Activated CD8-positive, alpha-beta memory T cell treated with anti-CD3 and anti-CD28 coated beads for 24 hours (primary cell): ENCODE results near the gene ADGRL2.

ENCODE experiments used
- DNase-seq: peaks from one replicate; pipeline ENCODE4 v3.0.0-alpha.2; 2020

The ADGRL2 gene

GRCh38 chr1:81920886-81921285, 120.2 kb downstream of the ADGRL2 start:
- no peak for DNase-seq

GRCh38 chr1:81921344-81921743, 120.6 kb downstream of the ADGRL2 start:
- DNase-seq = no peak

- no peak for DNase-seq
Observed at GRCh38 chr1:81921851-81922462, 121.2 kb downstream of the ADGRL2 start.

GRCh38 chr1:81922955-81923354, 122.2 kb downstream of the ADGRL2 start:
- DNase-seq = no peak

GRCh38 chr1:81929106-81929505, 128.4 kb downstream of the ADGRL2 start:
- DNase-seq = no peak

GRCh38 chr1:81936853-81937252, 136.1 kb downstream of the ADGRL2 start:
- DNase-seq = no peak

- no peak for DNase-seq
Observed at GRCh38 chr1:81937791-81938450, 137.2 kb downstream of the ADGRL2 start.

GRCh38 chr1:81948495-81948894, 147.8 kb downstream of the ADGRL2 start:
- DNase-seq = no peak

GRCh38 chr1:81949421-81949820, 148.7 kb downstream of the ADGRL2 start:
- DNase-seq = no peak

- DNase-seq = no peak
Observed at GRCh38 chr1:81950037-81950436, 149.3 kb downstream of the ADGRL2 start.

- DNase-seq = no peak
Observed at GRCh38 chr1:81950591-81951244, 150.0 kb downstream of the ADGRL2 start.

GRCh38 chr1:81954534-81955020, 153.8 kb downstream of the ADGRL2 start:
- no peak for DNase-seq

- no peak for DNase-seq
Observed at GRCh38 chr1:81967951-81968350, 167.2 kb downstream of the ADGRL2 start.

GRCh38 chr1:81970416-81970815, 169.7 kb downstream of the ADGRL2 start:
- DNase-seq = no peak

GRCh38 chr1:81974222-81974841, 173.6 kb downstream of the ADGRL2 start:
- DNase-seq = no peak

GRCh38 chr1:81974883-81975555, 174.3 kb downstream of the ADGRL2 start:
- DNase-seq = no peak

- no peak for DNase-seq
Observed at GRCh38 chr1:81976539-81976938, 175.8 kb downstream of the ADGRL2 start.

GRCh38 chr1:81978945-81979344, 178.2 kb downstream of the ADGRL2 start:
- DNase-seq = no peak

GRCh38 chr1:81982523-81982922, 181.8 kb downstream of the ADGRL2 start:
- DNase-seq = no peak

GRCh38 chr1:81989524-81989923, 188.8 kb downstream of the ADGRL2 start:
- no peak for DNase-seq

GRCh38 chr1:81990241-81990640, 189.5 kb downstream of the ADGRL2 start:
- no peak for DNase-seq

GRCh38 chr1:81998165-81998564, 197.4 kb downstream of the ADGRL2 start:
- DNase-seq = no peak

GRCh38 chr1:81999364-81999763, 198.6 kb downstream of the ADGRL2 start:
- DNase-seq = no peak
